Stomach (tissue), 4 donors: Measurements from ENCODE around the gene SOX10.

ENCODE experiments used
- POLR2A ChIP-seq, 4 donors: fragments of 450-650 bp; IDR thresholded peaks; one replicate each; pipeline ENCODE4 v1.6.1; 2016; ENCODE audit warnings: antibody characterized with exemption in 4 of 4, control low read depth in 2 of 4, mild to moderate bottlenecking in 1 of 4, moderate library complexity in 1 of 4
- TF ChIP-seq, protein P1 (sequence below), 7 experiments: fragments of 450-650 bp in 4 of 7; fragments of 200-600 bp in 3 of 7; sonication (generic) in 3 of 7; IDR thresholded peaks; one replicate each; pipeline ENCODE4 v1.5.1; 2016 to 2019; ENCODE audit warnings: antibody characterized with exemption in 7 of 7, control low read depth in 2 of 7, mild to moderate bottlenecking in 1 of 7

DNA sequence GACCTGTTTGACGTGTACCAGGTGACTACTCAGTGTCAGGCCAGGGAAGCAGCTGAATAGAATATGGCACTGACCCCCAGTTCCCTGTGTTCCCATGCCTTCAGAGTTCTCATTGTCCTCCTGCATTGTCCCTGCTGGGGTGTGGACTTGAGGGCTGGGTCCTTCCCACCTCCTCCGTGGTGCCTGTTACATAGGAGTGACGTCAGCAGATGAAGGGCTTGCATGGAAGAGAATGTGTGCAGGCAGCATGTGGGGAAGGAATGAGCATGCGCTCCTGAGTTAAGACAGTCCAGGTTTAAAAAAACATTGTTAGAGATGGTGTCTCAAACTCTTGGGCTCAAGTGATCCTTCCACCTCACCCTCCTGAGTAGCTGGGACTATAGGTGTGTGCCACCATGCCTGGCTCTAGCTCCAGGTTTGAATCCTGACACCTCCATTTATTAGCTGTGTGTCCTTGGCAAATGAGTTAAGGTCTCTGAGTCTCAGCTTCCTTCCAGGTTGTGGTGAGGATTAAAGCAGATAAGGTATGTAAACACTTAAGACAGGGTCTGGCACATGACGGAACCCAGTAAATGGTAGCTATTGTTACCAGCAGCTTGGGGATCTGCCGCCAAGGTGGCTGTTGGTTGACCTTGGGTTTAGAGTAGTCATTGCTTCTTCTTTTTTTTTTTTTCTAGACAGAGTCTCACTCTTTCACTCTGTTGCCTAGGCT is 7.5 kb upstream of the SOX10 start:
- no peak for TF ChIP-seq POLR2A (IDR thresholded peaks at IDR 0.05)
- TF ChIP-seq, protein P1, sequence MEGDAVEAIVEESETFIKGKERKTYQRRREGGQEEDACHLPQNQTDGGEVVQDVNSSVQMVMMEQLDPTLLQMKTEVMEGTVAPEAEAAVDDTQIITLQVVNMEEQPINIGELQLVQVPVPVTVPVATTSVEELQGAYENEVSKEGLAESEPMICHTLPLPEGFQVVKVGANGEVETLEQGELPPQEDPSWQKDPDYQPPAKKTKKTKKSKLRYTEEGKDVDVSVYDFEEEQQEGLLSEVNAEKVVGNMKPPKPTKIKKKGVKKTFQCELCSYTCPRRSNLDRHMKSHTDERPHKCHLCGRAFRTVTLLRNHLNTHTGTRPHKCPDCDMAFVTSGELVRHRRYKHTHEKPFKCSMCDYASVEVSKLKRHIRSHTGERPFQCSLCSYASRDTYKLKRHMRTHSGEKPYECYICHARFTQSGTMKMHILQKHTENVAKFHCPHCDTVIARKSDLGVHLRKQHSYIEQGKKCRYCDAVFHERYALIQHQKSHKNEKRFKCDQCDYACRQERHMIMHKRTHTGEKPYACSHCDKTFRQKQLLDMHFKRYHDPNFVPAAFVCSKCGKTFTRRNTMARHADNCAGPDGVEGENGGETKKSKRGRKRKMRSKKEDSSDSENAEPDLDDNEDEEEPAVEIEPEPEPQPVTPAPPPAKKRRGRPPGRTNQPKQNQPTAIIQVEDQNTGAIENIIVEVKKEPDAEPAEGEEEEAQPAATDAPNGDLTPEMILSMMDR (IDR thresholded peaks at IDR 0.05) = no peak
